Thyroid gland (tissue), 4 donors: ENCODE results near the gene NIFK.

Source experiments
- CTCF ChIP-seq, 6 experiments: fragments of 200-600 bp in 3 of 6; fragments of 450-650 bp in 3 of 6; sonication (generic) in 3 of 6; IDR thresholded peaks; one replicate each; pipeline ENCODE4 v1.5.1; 2016 to 2019; ENCODE audit warnings: antibody characterized with exemption in 6 of 6, mild to moderate bottlenecking in 2 of 6, inconsistent platforms in 1 of 6, moderate library complexity in 1 of 6
- POLR2A ChIP-seq, 2 donors: fragments of 450-650 bp; IDR thresholded peaks; one replicate each; pipeline ENCODE4 v1.6.1; 2017; ENCODE audit warnings: antibody characterized with exemption in 2 of 2, mild to moderate bottlenecking in 2 of 2, moderate library complexity in 1 of 2

DNA sequence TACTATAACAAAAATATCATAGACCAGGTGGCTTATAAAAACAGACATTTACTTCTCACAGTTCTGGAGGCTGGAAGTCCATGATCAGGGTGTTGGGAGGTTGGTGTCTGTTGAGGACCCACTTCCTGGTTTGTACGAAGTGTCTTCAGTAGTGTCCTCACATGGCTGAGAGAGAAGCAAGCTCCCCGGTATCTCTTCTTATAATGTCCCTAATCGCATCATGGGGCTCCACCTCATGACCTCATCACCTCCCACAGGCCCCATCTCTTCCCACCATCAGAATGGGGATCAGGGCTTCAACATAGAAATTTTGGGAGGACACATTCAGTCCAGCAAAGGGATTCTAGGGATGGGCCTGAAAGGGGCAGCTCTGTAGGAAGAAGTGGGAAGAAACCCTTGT lies 4.8 kb upstream of the NIFK start:
- TF ChIP-seq CTCF (IDR thresholded peaks at IDR 0.05) (no peak), POLR2A (IDR thresholded peaks at IDR 0.05) (no peak)
